Mesenchymal stem cell (in vitro differentiated cells and primary cell): ENCODE measurements around the gene TCF12.

Experiments
- DNase-seq: peaks from one replicate; pipeline ENCODE4 v3.0.0-alpha.2; 2013
- H2AFZ ChIP-seq: one replicate; pipeline ENCODE4 v1.6.1; 2013; ENCODE audit warnings: low read depth, mild to moderate bottlenecking, control low read depth, inconsistent platforms, low read length, moderate library complexity
- H2AK5ac ChIP-seq: 2 replicates; pipeline ENCODE4 v1.6.1; 2013; ENCODE audit warnings: low read length, moderate library complexity, mild to moderate bottlenecking, inconsistent platforms; ENCODE audit not compliant: severe bottlenecking
- H2BK120ac ChIP-seq: one replicate; pipeline ENCODE4 v1.6.1; 2013; ENCODE audit warnings: low read depth, mild to moderate bottlenecking, inconsistent platforms, low read length, moderate library complexity
- H2BK12ac ChIP-seq, 2 experiments: one replicate each; pipeline ENCODE4 v1.6.1; 2013; ENCODE audit warnings: inconsistent platforms in 2 of 2, low read length in 2 of 2, mild to moderate bottlenecking in 2 of 2, moderate library complexity in 2 of 2, control low read depth in 1 of 2
- H2BK15ac ChIP-seq: one replicate; pipeline ENCODE4 v1.6.1; 2013; ENCODE audit warnings: mild to moderate bottlenecking, low read depth, inconsistent platforms; ENCODE audit not compliant: poor library complexity, severe bottlenecking
- H2BK5ac ChIP-seq: 2 replicates; pipeline ENCODE4 v1.6.1; 2013; ENCODE audit warnings: low read depth, mild to moderate bottlenecking, low read length, control low read depth, inconsistent platforms; ENCODE audit not compliant: poor library complexity, severe bottlenecking
- H3K14ac ChIP-seq, 2 experiments: one replicate each; pipeline ENCODE4 v1.6.1; 2013; ENCODE audit warnings: inconsistent platforms in 2 of 2, low read length in 2 of 2, control low read depth in 1 of 2, mild to moderate bottlenecking in 1 of 2, moderate library complexity in 1 of 2
- H3K18ac ChIP-seq, 2 experiments: one replicate each; pipeline ENCODE4 v1.6.1; 2013; ENCODE audit warnings: inconsistent platforms in 2 of 2, low read length in 2 of 2, control low read depth in 1 of 2, low read depth in 1 of 2, mild to moderate bottlenecking in 1 of 2
- H3K23ac ChIP-seq, 2 experiments: one replicate each; pipeline ENCODE4 v1.6.1; 2013; ENCODE audit warnings: inconsistent platforms in 2 of 2, low read length in 2 of 2, mild to moderate bottlenecking in 2 of 2, moderate library complexity in 2 of 2, control low read depth in 1 of 2
- H3K27ac ChIP-seq: 2 replicates; pipeline ENCODE4 v1.5.1; 2013; ENCODE audit warnings: mild to moderate bottlenecking, moderate library complexity, low read length, control low read depth, inconsistent platforms; ENCODE audit not compliant: poor library complexity, severe bottlenecking
- H3K27me3 ChIP-seq, 2 experiments: 2 replicates each; pipeline versions ENCODE4 v1.6.1 to v1.7.0; 2013; ENCODE audit warnings: low read length in 2 of 2, mild to moderate bottlenecking in 2 of 2, moderate library complexity in 2 of 2, control low read depth in 1 of 2, inconsistent platforms in 1 of 2; ENCODE audit not compliant: control insufficient read depth in 1 of 2, insufficient read depth in 1 of 2
- H3K36me3 ChIP-seq, 2 experiments: 2 replicates each; pipeline versions ENCODE4 v1.6.1 to v1.7.0; 2013; ENCODE audit warnings: low read length in 2 of 2, control low read depth in 1 of 2, inconsistent platforms in 1 of 2, low read depth in 1 of 2, mild to moderate bottlenecking in 1 of 2; ENCODE audit not compliant: insufficient read depth in 2 of 2, control insufficient read depth in 1 of 2
- H3K4ac ChIP-seq, 2 experiments: one replicate each; pipeline ENCODE4 v1.6.1; 2013; ENCODE audit warnings: inconsistent platforms in 2 of 2, low read length in 2 of 2, mild to moderate bottlenecking in 2 of 2, moderate library complexity in 2 of 2, control low read depth in 1 of 2, low read depth in 1 of 2
- H3K4me1 ChIP-seq: 2 replicates; pipeline ENCODE4 v1.6.1; 2013; ENCODE audit warnings: low read depth, low read length, control low read depth; ENCODE audit not compliant: control insufficient read depth, insufficient read depth
- H3K4me2 ChIP-seq: 2 replicates; pipeline ENCODE4 v1.6.1; 2013; ENCODE audit warnings: low read length, mild to moderate bottlenecking, inconsistent platforms; ENCODE audit not compliant: poor library complexity, severe bottlenecking
- H3K4me3 ChIP-seq, 2 experiments: 2 replicates each; pipeline versions ENCODE4 v1.5.1 to v1.7.0; 2013; ENCODE audit warnings: low read length in 2 of 2, mild to moderate bottlenecking in 2 of 2, control low read depth in 1 of 2, low read depth in 1 of 2; ENCODE audit not compliant: insufficient read depth in 1 of 2
- H3K79me1 ChIP-seq: replicated peaks from 2 replicates; pipeline ENCODE4 v1.6.1; 2013; ENCODE audit warnings: mild to moderate bottlenecking, control low read depth, low read length, inconsistent platforms; ENCODE audit not compliant: poor library complexity, severe bottlenecking
- H3K9ac ChIP-seq: 2 replicates; pipeline ENCODE4 v1.7.0; 2013; ENCODE audit warnings: mild to moderate bottlenecking, low read length, moderate library complexity
- H3K9me3 ChIP-seq: 2 replicates; pipeline ENCODE4 v1.7.0; 2013; ENCODE audit warnings: mild to moderate bottlenecking, low read length; ENCODE audit not compliant: control insufficient read depth
- H4K8ac ChIP-seq: one replicate; pipeline ENCODE4 v1.6.1; 2013; ENCODE audit warnings: inconsistent platforms, mild to moderate bottlenecking, low read length, moderate library complexity
- H4K91ac ChIP-seq: one replicate; pipeline ENCODE4 v1.6.1; 2013; ENCODE audit warnings: mild to moderate bottlenecking, low read length, inconsistent platforms
- WGBS: methylation state at CpG from one replicate; pipeline ENCODE4 v1.1.7; 2013; ENCODE audit warnings: mixed read lengths; 5-methylcytosine and 5-hydroxymethylcytosine counted together

Gene TCF12

DNA sequence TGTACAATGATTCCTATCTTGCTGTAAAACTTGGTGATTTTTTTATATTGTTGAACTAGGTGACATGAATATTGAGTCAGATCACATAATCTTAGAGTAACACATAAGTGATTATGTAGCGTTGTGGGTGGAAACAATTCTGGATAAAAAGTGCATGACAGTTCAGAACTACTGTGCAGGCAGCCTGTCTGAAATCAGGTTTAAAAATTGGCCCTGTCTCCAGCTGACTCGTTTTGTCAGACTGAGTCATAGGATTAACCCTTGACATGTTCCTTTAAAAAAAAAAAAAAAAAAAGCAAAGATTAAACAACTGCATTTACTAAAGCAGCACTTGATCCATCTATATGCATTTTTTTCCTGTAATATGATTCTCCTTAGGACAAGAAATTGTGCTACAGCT lies 297.8 kb downstream of the TCF12 start:
- H3K36me3 ChIP-seq: no peaks in the 10 kb centered on the region
- peaks cover 2% of the 10 kb centered on the region for H3K4me1 ChIP-seq
- WGBS: 0% methylated on average over 2 of the region's 2 CpGs
- no peak overlapping the region for H4K91ac ChIP-seq
- H3K4me3 ChIP-seq: peak overlapping the region in 1 of 2 experiments; percentile 65
- no peak overlapping the region for H2BK12ac ChIP-seq
- peaks cover 7% of the 10 kb centered on the region for H3K79me1 ChIP-seq
- H3K27me3 ChIP-seq: no peaks in the 10 kb centered on the region
- H3K9ac ChIP-seq: peak overlapping the region; percentile 83
- H2BK5ac ChIP-seq: no peak overlapping the region
- H3K23ac ChIP-seq: no peak overlapping the region
- no peak overlapping the region for H2BK15ac ChIP-seq
- no peak overlapping the region for H4K8ac ChIP-seq
- no peak overlapping the region for H3K4me2 ChIP-seq
- no peak overlapping the region for H3K14ac ChIP-seq
- DNase-seq: peak; percentile 87
- H2AK5ac ChIP-seq: no peak overlapping the region
- no peak overlapping the region for H2AFZ ChIP-seq
- H3K9me3 ChIP-seq: no peaks in the 10 kb centered on the region
- no peak overlapping the region for H3K18ac ChIP-seq
- H3K27ac ChIP-seq: peak overlapping the region; percentile 60
- no peak overlapping the region for H3K4ac ChIP-seq
- H2BK120ac ChIP-seq: no peak overlapping the region

DNA sequence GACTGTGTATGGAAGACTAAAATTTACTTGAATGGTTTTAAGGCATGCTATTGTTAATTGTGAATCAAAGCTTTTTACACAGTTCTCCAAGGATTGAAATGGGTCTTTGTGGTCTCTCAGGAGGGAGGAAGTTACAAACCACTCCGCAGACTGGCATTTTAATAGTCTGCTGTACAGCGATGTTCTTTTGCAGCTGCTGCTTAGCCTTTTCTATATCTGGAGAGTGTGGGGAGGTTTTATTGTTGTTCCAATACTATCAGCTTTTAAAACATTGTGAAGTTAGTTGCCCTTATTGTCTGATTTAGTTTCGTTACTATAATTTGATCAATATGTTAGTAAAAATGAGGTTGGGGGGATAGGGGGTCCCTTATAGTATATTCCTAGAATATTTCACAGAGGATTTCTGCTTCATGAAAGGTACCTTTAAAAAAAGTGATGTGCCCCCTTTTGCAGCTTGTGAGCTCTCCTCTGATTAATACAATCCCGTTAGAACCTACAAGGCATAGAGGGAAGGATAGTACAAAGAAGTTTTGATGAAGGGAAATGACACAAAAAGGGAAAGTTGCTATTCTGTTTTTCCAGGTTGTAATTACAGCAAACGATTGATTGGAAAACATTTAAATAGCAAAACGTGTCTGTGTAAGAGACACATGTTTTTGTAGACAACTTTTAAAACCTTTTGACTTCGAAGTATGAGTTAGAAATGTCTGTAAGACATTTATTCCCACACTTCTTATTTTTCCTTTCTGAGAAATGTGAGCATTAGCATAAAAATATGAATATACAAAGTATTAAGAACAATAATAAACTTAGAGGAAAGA lies 299.5 kb downstream of the TCF12 start:
- H4K91ac ChIP-seq: no peak overlapping the region
- 0% methylated on average over 3 of the region's 7 CpGs for WGBS
- no peaks in the 10 kb centered on the region for H3K9me3 ChIP-seq
- H2BK15ac ChIP-seq: no peak overlapping the region
- no peaks in the 10 kb centered on the region for H3K4me1 ChIP-seq
- peak overlapping the region; percentile 63 for H3K27ac ChIP-seq
- H3K14ac ChIP-seq: no peak overlapping the region
- H3K9ac ChIP-seq: peak overlapping the region; percentile 83
- H3K79me1 ChIP-seq: peaks cover 1% of the 10 kb centered on the region
- H2AFZ ChIP-seq: no peak overlapping the region
- no peak overlapping the region for H4K8ac ChIP-seq
- no peak overlapping the region for H2BK5ac ChIP-seq
- H3K23ac ChIP-seq: no peak overlapping the region
- H3K4me2 ChIP-seq: no peak overlapping the region
- H3K27me3 ChIP-seq: no peaks in the 10 kb centered on the region
- H3K4ac ChIP-seq: no peak overlapping the region
- no peak overlapping the region for H3K18ac ChIP-seq
- DNase-seq: peak; percentile 61
- no peak overlapping the region for H2AK5ac ChIP-seq
- no peak overlapping the region for H2BK120ac ChIP-seq
- no peaks in the 10 kb centered on the region for H3K36me3 ChIP-seq
- peak overlapping the region in 1 of 2 experiments; percentile 76 for H3K4me3 ChIP-seq
- H2BK12ac ChIP-seq: no peak overlapping the region

- Histone ChIP-seq H3K9me3 (no peaks in the 10 kb centered on the region), H3K4ac (no peak overlapping the region), H2BK120ac (no peak overlapping the region), H2AK5ac (no peak overlapping the region), H2AFZ (no peak overlapping the region), H2BK12ac (no peak overlapping the region), H3K36me3 (no peaks in the 10 kb centered on the region), H3K23ac (no peak overlapping the region), H3K4me3 (peak overlapping the region in 1 of 2 experiments; percentile 76), H3K27ac (peak overlapping the region; percentile 61), H4K91ac (no peak overlapping the region), H3K4me2 (no peak overlapping the region), H3K9ac (peak overlapping the region; percentile 83), H3K18ac (peak overlapping the region in 1 of 2 experiments; percentile 43), H2BK5ac (no peak overlapping the region), H3K14ac (no peak overlapping the region), H3K4me1 (no peaks in the 10 kb centered on the region), H4K8ac (no peak overlapping the region), H3K27me3 (no peaks in the 10 kb centered on the region), H2BK15ac (no peak overlapping the region), H3K79me1 (peaks cover 1% of the 10 kb centered on the region)
- no CpG with 5 or more reads among the region's 2 CpGs for WGBS
- peak; percentile 90 for DNase-seq
Observed at GRCh38 chr15:57218826-57219576, 300.6 kb downstream of the TCF12 start.

DNA sequence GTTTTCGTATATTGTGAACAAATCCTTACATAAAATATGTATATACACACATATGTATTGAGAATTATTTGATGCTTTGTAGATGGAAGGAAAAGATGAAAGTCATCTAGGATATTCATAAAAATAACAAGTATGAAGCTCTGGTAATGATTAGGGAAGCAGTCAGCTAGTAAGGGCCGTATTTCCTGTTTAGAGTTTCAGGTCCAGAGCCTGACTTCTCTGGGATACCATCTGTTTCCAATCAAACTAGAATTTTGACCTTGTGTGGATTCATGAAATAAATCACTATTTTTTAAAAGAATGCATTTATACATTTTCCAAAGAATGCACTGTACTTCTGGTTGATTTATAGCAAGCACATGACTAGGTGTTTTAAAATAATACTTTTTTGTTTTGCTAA lies 301.8 kb downstream of the TCF12 start:
- H3K9me3 ChIP-seq: no peaks in the 10 kb centered on the region
- H3K14ac ChIP-seq: no peak overlapping the region
- no peak overlapping the region for H3K4me2 ChIP-seq
- no CpG with 5 or more reads among the region's 2 CpGs for WGBS
- no peaks in the 10 kb centered on the region for H3K4me1 ChIP-seq
- no peak overlapping the region for H2BK120ac ChIP-seq
- H3K79me1 ChIP-seq: peaks cover 1% of the 10 kb centered on the region
- peak; percentile 58 for DNase-seq
- H3K36me3 ChIP-seq: no peaks in the 10 kb centered on the region
- no peak overlapping the region for H2AK5ac ChIP-seq
- no peak overlapping the region for H2BK5ac ChIP-seq
- H2BK12ac ChIP-seq: no peak overlapping the region
- no peak overlapping the region for H3K4ac ChIP-seq
- no peak overlapping the region for H4K91ac ChIP-seq
- no peak overlapping the region for H4K8ac ChIP-seq
- no peak overlapping the region for H3K23ac ChIP-seq
- no peak overlapping the region for H3K27ac ChIP-seq
- no peak overlapping the region for H2AFZ ChIP-seq
- peak overlapping the region in 1 of 2 experiments; percentile 76 for H3K4me3 ChIP-seq
- no peak overlapping the region for H2BK15ac ChIP-seq
- no peak overlapping the region for H3K18ac ChIP-seq
- no peaks in the 10 kb centered on the region for H3K27me3 ChIP-seq
- H3K9ac ChIP-seq: peak overlapping the region; percentile 83
